HepG2 (cell line): Measurements from ENCODE around the gene NWD2. TPM values are rescaled to one million over a fixed set of nuclear protein-coding genes. Genes with fewer than 3 reads are reported as not detected.

Source experiments
- ARID2 ChIP-seq: sonication (generic); formaldehyde crosslinking; IDR thresholded peaks from 2 replicates; pipeline ENCODE4 v1.8.1; 2022; ENCODE audit warnings: mild to moderate bottlenecking, missing genetic modification reagents, borderline replicate concordance
- ATF1 ChIP-seq: IDR thresholded peaks from 2 replicates; pipeline ENCODE4 v1.6.1; 2016; ENCODE audit warnings: mild to moderate bottlenecking, control low read depth
- CENPT ChIP-seq: sonication (generic); formaldehyde crosslinking; IDR thresholded peaks from 2 replicates; pipeline ENCODE4 v1.8.0; 2022; ENCODE audit warnings: low read depth, mild to moderate bottlenecking, moderate library complexity, missing genetic modification reagents
- DNMT1 ChIP-seq: sonication (generic); formaldehyde crosslinking; IDR thresholded peaks from 2 replicates; pipeline ENCODE4 v1.5.1; 2020; ENCODE audit warnings: mild to moderate bottlenecking, missing genetic modification reagents
- HES4 ChIP-seq: sonication (generic); formaldehyde crosslinking; IDR thresholded peaks from 2 replicates; pipeline ENCODE4 v1.9.0; 2021; ENCODE audit warnings: mild to moderate bottlenecking, missing genetic modification reagents, borderline replicate concordance
- HHEX ChIP-seq: IDR thresholded peaks from 2 replicates; pipeline ENCODE4 v1.6.1; 2016; ENCODE audit warnings: control low read depth
- HOXA9 ChIP-seq: sonication (generic); formaldehyde crosslinking; IDR thresholded peaks from 2 replicates; pipeline ENCODE4 v1.8.1; 2022; ENCODE audit warnings: missing genetic modification reagents, mild to moderate bottlenecking, moderate library complexity, borderline replicate concordance
- IKZF4 ChIP-seq: sonication (generic); formaldehyde crosslinking; IDR thresholded peaks from 2 replicates; pipeline ENCODE4 v1.5.1; 2020; ENCODE audit warnings: borderline replicate concordance, mild to moderate bottlenecking, low read depth, missing genetic modification reagents; ENCODE audit errors: not compliant biosample characterization
- KDM3A ChIP-seq: IDR thresholded peaks from 2 replicates; pipeline ENCODE4 v1.6.1; 2018; ENCODE audit warnings: low read depth, missing compliant biosample characterization
- KDM5B ChIP-seq: sonication (generic); formaldehyde crosslinking; IDR thresholded peaks from 2 replicates; pipeline ENCODE4 v1.4.0; 2020; ENCODE audit warnings: missing genetic modification reagents, mild to moderate bottlenecking, borderline replicate concordance
- KLF13 ChIP-seq: sonication (generic); formaldehyde crosslinking; IDR thresholded peaks from 2 replicates; pipeline ENCODE4 v1.4.0; 2020; ENCODE audit warnings: mild to moderate bottlenecking, missing genetic modification reagents
- NFYC ChIP-seq: IDR thresholded peaks from 2 replicates; pipeline ENCODE4 v1.6.1; 2016; ENCODE audit warnings: missing genetic modification reagents, missing compliant biosample characterization
- POGZ ChIP-seq: sonication (generic); formaldehyde crosslinking; IDR thresholded peaks from 2 replicates; pipeline ENCODE4 v1.4.0; 2020; ENCODE audit warnings: mild to moderate bottlenecking, missing genetic modification reagents
- SMAD1 ChIP-seq: sonication (generic); formaldehyde crosslinking; IDR thresholded peaks from 2 replicates; pipeline ENCODE4 v1.4.0; 2020; ENCODE audit warnings: missing genetic modification reagents, low read depth, mild to moderate bottlenecking, borderline replicate concordance
- TP53 ChIP-seq: sonication (generic); formaldehyde crosslinking; conservative IDR thresholded peaks from 2 replicates; pipeline ENCODE4 v1.4.0; 2020; ENCODE audit warnings: missing genetic modification reagents
- U2AF1 ChIP-seq: fragments of 200-400 bp; formaldehyde crosslinking; optimal IDR thresholded peaks from 2 replicates; pipeline ENCODE3; 2017; ENCODE audit warnings: mild to moderate bottlenecking, low read depth, low read length
- ZFP36L1 ChIP-seq: sonication (generic); formaldehyde crosslinking; IDR thresholded peaks from 2 replicates; pipeline ENCODE4 v1.8.0; 2022; ENCODE audit warnings: mild to moderate bottlenecking, missing genetic modification reagents, moderate library complexity
- ZNF230 ChIP-seq: sonication (generic); formaldehyde crosslinking; IDR thresholded peaks from 2 replicates; pipeline ENCODE4 v1.4.0; 2020; ENCODE audit warnings: mild to moderate bottlenecking, missing genetic modification reagents
- ZNF234 ChIP-seq: sonication (generic); formaldehyde crosslinking; conservative IDR thresholded peaks from 2 replicates; pipeline ENCODE4 v1.5.1; 2020; ENCODE audit warnings: mild to moderate bottlenecking, missing genetic modification reagents
- ZNF343 ChIP-seq: sonication (generic); formaldehyde crosslinking; IDR thresholded peaks from 2 replicates; pipeline ENCODE4 v1.4.0; 2020; ENCODE audit warnings: mild to moderate bottlenecking, missing genetic modification reagents
- ZNF451 ChIP-seq: sonication (generic); formaldehyde crosslinking; IDR thresholded peaks from 2 replicates; pipeline ENCODE4 v1.5.0; 2020; ENCODE audit warnings: mild to moderate bottlenecking, missing genetic modification reagents
- ZNF678 ChIP-seq: sonication (generic); formaldehyde crosslinking; IDR thresholded peaks from 2 replicates; pipeline ENCODE4 v1.4.0; 2020; ENCODE audit warnings: mild to moderate bottlenecking, missing genetic modification reagents
- polyA plus RNA-seq, 8 experiments: library from polyadenylated mRNA; depleted of rRNA in 3 of 8; stranded (reverse) in 7 of 8; unstranded in 1 of 8; fragments of >200 nt; fragmentation: Illumina TruSeq in 4 of 8; extraction: Trizol in 4 of 8; gene quantifications; 2 replicates each; pipeline versions ENCODE4 v1.2.1 to v1.2.3, GENCODE V29; 2011 to 2016; ENCODE audit warnings: low read depth in 4 of 8, missing spikeins in 1 of 8, mixed read lengths in 1 of 8; ENCODE audit not compliant: insufficient read depth in 1 of 8
- total RNA-seq, 5 experiments: library from RNA; depleted of rRNA; stranded (reverse); fragments of >200 nt; fragmentation: Illumina TruSeq; extraction: Trizol; gene quantifications; 2 replicates each; pipeline ENCODE4 v1.2.3, GENCODE V29; 2016; ENCODE audit warnings: low read depth in 1 of 5
- TF ChIP-seq, protein P1 (sequence below): sonication (generic); formaldehyde crosslinking; IDR thresholded peaks from 2 replicates; pipeline ENCODE4 v1.4.0; 2020; ENCODE audit warnings: mild to moderate bottlenecking, missing genetic modification reagents
- TF ChIP-seq, protein P2 (sequence below): sonication (generic); formaldehyde crosslinking; conservative IDR thresholded peaks from 2 replicates; pipeline ENCODE4 v1.8.0; 2022; ENCODE audit warnings: low read depth, missing genetic modification reagents
- TF ChIP-seq, protein P3 (sequence below): sonication (generic); formaldehyde crosslinking; IDR thresholded peaks from 2 replicates; pipeline ENCODE4 v1.5.0; 2020; ENCODE audit warnings: mild to moderate bottlenecking, missing genetic modification reagents
- TF ChIP-seq, protein P4 (sequence below): sonication (generic); IDR thresholded peaks from 2 replicates; pipeline ENCODE4 v1.6.1; 2016; ENCODE audit warnings: low read depth, borderline replicate concordance

NWD2 gene
- total and polyA plus RNA-seq, 2 of the 13 experiments (the other 11 are each of a cell fraction or from before 2014, with no cell fraction given) = not detected

DNA sequence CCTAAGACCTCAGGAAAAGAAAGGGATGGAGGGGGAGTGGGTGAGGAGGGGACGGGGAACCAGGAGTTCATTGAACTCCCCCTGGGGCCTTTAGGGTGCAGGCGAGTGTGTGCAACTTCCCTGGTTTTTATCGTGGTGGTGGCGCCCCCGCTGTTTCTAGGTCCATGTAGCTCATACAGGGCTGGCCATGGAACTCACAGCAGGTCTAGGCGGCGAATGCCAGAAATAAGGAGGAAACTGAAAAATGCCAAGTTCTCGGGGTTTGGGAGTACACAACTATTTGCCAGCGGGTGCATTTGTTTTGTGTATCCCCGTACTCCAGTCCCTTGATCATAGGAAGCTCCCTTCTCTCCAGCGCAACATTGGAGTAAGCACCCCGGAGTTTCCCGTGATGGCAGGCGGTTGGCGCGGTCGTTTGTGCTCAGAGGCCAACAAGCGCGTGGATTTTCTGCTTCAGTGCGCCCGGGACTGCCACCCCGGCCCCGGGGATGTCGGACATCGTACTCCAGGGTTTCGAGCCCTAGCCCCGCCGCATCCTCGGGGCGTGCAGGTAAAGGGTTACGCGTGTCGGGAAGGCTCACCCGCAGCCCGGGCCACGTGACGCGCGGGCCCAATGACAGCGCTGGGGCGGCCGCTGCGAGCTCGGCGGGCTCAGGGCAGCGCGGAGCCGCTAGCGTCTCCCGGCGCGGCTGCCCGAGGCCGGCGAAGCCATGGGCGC is 208.9 kb downstream of the NWD2 start (continued):
- no peak; the same call in 1 of the 2 replicates for TF ChIP-seq POGZ (CRISPR knock-in tag)
- TF ChIP-seq ATF1 (CRISPR knock-in tag) = no peak
- TF ChIP-seq, protein P1, sequence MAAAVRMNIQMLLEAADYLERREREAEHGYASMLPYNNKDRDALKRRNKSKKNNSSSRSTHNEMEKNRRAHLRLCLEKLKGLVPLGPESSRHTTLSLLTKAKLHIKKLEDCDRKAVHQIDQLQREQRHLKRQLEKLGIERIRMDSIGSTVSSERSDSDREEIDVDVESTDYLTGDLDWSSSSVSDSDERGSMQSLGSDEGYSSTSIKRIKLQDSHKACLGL (CRISPR knock-in tag) = peak; percentile 56
- no peak for TF ChIP-seq SMAD1 (CRISPR knock-in tag)
- peak; percentile 48 for TF ChIP-seq U2AF1
- TF ChIP-seq KDM5B = peak; percentile 94
- 0 out of 2 replicates have a peak, but pooled peaks have one; percentile 35 for TF ChIP-seq ZNF343 (CRISPR knock-in tag)
- peak; percentile 84; the same call in 1 of the 2 replicates for TF ChIP-seq DNMT1
- TF ChIP-seq HHEX (CRISPR knock-in tag) = no peak
- TF ChIP-seq KDM3A (CRISPR knock-in tag) = no peak
- TF ChIP-seq, protein P2, sequence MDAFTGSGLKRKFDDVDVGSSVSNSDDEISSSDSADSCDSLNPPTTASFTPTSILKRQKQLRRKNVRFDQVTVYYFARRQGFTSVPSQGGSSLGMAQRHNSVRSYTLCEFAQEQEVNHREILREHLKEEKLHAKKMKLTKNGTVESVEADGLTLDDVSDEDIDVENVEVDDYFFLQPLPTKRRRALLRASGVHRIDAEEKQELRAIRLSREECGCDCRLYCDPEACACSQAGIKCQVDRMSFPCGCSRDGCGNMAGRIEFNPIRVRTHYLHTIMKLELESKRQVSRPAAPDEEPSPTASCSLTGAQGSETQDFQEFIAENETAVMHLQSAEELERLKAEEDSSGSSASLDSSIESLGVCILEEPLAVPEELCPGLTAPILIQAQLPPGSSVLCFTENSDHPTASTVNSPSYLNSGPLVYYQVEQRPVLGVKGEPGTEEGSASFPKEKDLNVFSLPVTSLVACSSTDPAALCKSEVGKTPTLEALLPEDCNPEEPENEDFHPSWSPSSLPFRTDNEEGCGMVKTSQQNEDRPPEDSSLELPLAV (CRISPR knock-in tag) = 0 out of 2 replicates have a peak, but pooled peaks have one; percentile 52
- TF ChIP-seq ZNF451 = peak; percentile 51; the same call in 1 of the 2 replicates
- no peak for TF ChIP-seq KLF13 (CRISPR knock-in tag)
- 0 out of 2 replicates have a peak, but pooled peaks have one; percentile 56 for TF ChIP-seq HOXA9 (CRISPR knock-in tag)
- peak; percentile 90 for TF ChIP-seq ZNF230 (CRISPR knock-in tag)
- TF ChIP-seq CENPT (CRISPR knock-in tag) = 0 out of 2 replicates have a peak, but pooled peaks have one; percentile 47
- peak; percentile 77 for TF ChIP-seq NFYC (CRISPR knock-in tag)
- TF ChIP-seq HES4 (CRISPR knock-in tag) = peak; percentile 88; the same call in 1 of the 2 replicates
- TF ChIP-seq ZFP36L1 (CRISPR knock-in tag) = peak; percentile 26; the same call in 1 of the 2 replicates
- peak; percentile 91 for TF ChIP-seq ZNF678 (CRISPR knock-in tag)
- TF ChIP-seq, protein P3, sequence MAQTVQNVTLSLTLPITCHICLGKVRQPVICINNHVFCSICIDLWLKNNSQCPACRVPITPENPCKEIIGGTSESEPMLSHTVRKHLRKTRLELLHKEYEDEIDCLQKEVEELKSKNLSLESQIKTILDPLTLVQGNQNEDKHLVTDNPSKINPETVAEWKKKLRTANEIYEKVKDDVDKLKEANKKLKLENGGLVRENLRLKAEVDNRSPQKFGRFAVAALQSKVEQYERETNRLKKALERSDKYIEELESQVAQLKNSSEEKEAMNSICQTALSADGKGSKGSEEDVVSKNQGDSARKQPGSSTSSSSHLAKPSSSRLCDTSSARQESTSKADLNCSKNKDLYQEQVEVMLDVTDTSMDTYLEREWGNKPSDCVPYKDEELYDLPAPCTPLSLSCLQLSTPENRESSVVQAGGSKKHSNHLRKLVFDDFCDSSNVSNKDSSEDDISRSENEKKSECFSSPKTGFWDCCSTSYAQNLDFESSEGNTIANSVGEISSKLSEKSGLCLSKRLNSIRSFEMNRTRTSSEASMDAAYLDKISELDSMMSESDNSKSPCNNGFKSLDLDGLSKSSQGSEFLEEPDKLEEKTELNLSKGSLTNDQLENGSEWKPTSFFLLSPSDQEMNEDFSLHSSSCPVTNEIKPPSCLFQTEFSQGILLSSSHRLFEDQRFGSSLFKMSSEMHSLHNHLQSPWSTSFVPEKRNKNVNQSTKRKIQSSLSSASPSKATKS (CRISPR knock-in tag) = peak; percentile 77; the same call in 1 of the 2 replicates
- TF ChIP-seq, protein P4, sequence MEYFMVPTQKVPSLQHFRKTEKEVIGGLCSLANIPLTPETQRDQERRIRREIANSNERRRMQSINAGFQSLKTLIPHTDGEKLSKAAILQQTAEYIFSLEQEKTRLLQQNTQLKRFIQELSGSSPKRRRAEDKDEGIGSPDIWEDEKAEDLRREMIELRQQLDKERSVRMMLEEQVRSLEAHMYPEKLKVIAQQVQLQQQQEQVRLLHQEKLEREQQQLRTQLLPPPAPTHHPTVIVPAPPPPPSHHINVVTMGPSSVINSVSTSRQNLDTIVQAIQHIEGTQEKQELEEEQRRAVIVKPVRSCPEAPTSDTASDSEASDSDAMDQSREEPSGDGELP = no peak
- peak; percentile 60; the same call in 1 of the 2 replicates for TF ChIP-seq ZNF234 (CRISPR knock-in tag)
- TF ChIP-seq IKZF4 (CRISPR knock-in tag) = peak; percentile 57
- no peak for TF ChIP-seq ARID2 (CRISPR knock-in tag)
- 0 out of 2 replicates have a peak, but pooled peaks have one; percentile 49 for TF ChIP-seq TP53 (CRISPR knock-in tag)
